Upper lobe of right lung (tissue), 1 donor: ENCODE results near the gene FBXW9. TPM values are rescaled to one million over a fixed set of nuclear protein-coding genes. Genes with fewer than 3 reads are reported as not detected.
A peak's percentile ranks its signal among the peaks of the same experiment; 100 is the strongest.
"Not testable (repeated sequence)": the region's sequence is repeated elsewhere in the genome, so short reads cannot be mapped to it uniquely, and the experiment has no call there.

Experiments
- ATAC-seq: fragments of 200-7000 bp; cut with Tn5 transposase; one replicate; pipeline ENCODE4 v1.9.1; 2020; ENCODE audit warnings: mild to moderate bottlenecking, moderate library complexity
- DNase-seq: peaks from one replicate; pipeline ENCODE4 v3.0.0-alpha.2; 2020
- H3K27ac ChIP-seq: fragments of 200-600 bp; one replicate; pipeline ENCODE4 v1.8.0; 2022
- H3K27me3 ChIP-seq: fragments of 200-600 bp; one replicate; pipeline ENCODE4 v1.8.0; 2022; ENCODE audit warnings: mild to moderate bottlenecking
- H3K36me3 ChIP-seq: fragments of 200-600 bp; one replicate; pipeline ENCODE4 v1.8.0; 2022
- H3K4me1 ChIP-seq: fragments of 200-600 bp; one replicate; pipeline ENCODE4 v1.8.0; 2022
- H3K4me3 ChIP-seq: fragments of 200-600 bp; one replicate; pipeline ENCODE4 v1.8.0; 2022; ENCODE audit warnings: mild to moderate bottlenecking
- H3K9me3 ChIP-seq: fragments of 200-600 bp; one replicate; pipeline ENCODE4 v1.8.0; 2022
- intact Hi-C: fragments of 100-400 bp; cut with DNase I; formaldehyde crosslinking; loops from one replicate; pipeline ENCODE4 v1.11.0; 2022
- total RNA-seq: library from RNA; stranded (reverse); fragmentation: NEBNext Ultra II Directional; extraction: Animal tissue kit (Norgen Biotek cat#: 25700); gene quantifications from one replicate; pipeline ENCODE4 v1.2.1, GENCODE V29; 2021
- TF ChIP-seq, protein P1 (sequence below): fragments of 200-600 bp; IDR thresholded peaks from one replicate; pipeline ENCODE4 v1.8.0; 2022; ENCODE audit warnings: antibody characterized with exemption
- donor health status: DM: no; HTN: yes; CAD: no; lungs with severe emphysema.

The FBXW9 gene
- total RNA-seq, 1 donor from 2014 or later: 4.3 TPM

DNA sequence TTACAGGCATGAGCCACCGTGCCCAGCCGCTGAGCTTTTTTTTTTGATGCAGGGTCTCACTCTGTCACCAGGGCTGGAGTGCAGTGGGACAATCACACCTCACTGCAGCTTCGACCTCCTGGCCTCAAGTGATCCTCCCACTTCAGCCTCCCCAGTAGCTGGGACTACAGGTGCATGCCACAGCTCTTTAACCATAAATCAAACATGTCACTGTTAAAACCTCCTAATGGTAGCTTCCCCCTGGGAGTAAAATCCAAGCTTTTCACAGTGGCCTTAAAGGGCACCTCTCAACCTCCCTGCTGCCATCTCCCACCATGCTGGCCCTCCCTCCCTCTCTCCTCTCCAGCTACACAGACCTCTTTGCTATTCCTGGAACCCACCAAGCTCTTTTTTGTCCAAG, 10.6 kb downstream of the FBXW9 start:
- Histone ChIP-seq H3K4me1 (peaks cover 3% of the 10 kb centered on the region), H3K9me3 (no peaks in the 10 kb centered on the region), H3K36me3 (no peaks in the 10 kb centered on the region), H3K4me3 (no peak overlapping the region), H3K27ac (no peak overlapping the region), H3K27me3 (no peaks in the 10 kb centered on the region)
- TF ChIP-seq, protein P1, sequence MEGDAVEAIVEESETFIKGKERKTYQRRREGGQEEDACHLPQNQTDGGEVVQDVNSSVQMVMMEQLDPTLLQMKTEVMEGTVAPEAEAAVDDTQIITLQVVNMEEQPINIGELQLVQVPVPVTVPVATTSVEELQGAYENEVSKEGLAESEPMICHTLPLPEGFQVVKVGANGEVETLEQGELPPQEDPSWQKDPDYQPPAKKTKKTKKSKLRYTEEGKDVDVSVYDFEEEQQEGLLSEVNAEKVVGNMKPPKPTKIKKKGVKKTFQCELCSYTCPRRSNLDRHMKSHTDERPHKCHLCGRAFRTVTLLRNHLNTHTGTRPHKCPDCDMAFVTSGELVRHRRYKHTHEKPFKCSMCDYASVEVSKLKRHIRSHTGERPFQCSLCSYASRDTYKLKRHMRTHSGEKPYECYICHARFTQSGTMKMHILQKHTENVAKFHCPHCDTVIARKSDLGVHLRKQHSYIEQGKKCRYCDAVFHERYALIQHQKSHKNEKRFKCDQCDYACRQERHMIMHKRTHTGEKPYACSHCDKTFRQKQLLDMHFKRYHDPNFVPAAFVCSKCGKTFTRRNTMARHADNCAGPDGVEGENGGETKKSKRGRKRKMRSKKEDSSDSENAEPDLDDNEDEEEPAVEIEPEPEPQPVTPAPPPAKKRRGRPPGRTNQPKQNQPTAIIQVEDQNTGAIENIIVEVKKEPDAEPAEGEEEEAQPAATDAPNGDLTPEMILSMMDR: no peak
- intact Hi-C loops: no loop called here
- no peak for DNase-seq
- ATAC-seq: no peak

DNA sequence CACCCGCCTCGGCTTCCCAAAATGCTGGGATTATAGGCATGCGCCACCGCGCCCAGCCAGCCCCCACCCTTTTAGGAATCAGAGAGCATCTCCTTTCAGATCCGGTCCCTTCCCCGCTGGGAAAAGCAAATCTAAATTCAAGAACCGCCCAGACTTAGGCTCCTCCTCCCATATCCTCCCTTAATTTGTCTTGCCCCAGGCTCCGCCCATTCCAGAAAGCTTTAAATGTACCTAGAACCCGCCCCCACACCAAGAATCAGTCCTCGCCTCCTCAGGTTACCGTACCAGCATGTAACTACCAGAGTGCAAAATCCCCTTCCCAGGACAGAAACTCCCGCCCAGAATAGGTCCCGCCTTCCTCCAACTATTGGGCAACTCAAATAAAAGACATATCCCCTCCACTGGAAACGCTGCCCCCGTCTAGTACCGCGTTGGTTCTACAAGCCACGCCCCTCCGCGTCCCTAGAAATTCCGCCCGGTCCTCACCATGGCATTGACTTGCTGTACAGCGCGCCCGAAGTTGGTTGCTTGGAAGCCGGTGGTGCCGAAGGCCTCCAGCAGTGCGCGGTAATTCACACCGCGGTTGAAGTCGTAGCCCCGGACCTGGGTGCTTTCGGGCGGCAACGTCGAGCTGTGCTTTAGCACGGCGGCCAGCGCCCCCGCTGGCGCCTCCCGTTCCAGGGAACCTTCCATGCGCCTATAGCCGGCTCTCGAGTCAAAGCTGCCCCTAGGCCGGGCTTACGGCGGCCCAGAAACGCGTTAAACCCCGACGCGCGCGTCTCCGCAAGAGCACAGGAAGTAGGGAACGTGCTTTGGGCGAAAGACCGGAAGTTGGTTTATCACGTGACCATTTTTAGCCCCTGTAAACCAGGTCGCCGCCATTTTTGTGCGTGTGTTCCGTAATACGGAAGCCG, 15.1 kb downstream of the FBXW9 start, which contains the start of gene DHPS:
Gene DHPS, minus strand, starts transcription at position 807 of the 914 bp plus-strand sequence. Its CDS starts 114 bp downstream, at position 693.
- intact Hi-C loops: no loop called here
- H3K36me3 ChIP-seq: peaks cover 36% of the 10 kb centered on the region
- no peaks in the 10 kb centered on the region for H3K27me3 ChIP-seq
- ATAC-seq (peak; percentile 91), DNase-seq (peak; percentile 92)
- H3K4me3 ChIP-seq: peak within 1 kb of the TSS; percentile 91
- H3K27ac ChIP-seq: peak within 1 kb of the TSS; percentile 98
- no peaks in the 10 kb centered on the region for H3K9me3 ChIP-seq
- peaks cover 8% of the 10 kb centered on the region for H3K4me1 ChIP-seq
- TF ChIP-seq, protein P1: no peak

DNA sequence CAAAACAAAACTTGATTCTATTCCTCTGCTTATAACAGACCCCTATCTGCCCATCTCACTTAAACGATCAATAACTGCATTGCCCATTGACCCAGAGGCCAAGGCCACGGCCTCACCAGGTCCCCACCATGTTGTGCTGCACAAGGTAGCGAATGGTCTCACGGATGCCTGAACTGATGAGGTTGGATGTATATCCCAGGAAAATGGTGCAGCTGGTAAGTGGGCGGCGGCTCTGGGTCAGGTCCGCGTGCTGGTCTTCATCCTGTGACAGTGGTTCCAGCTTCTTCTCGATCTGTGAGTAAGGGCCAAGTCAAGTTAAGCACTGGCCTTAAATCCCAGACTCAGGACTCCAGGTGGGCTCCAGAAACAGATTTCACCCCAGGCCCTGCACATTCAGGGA, 16.4 kb downstream of the FBXW9 start:
- H3K9me3 ChIP-seq: no peaks in the 10 kb centered on the region
- ATAC-seq: no peak
- H3K4me1 ChIP-seq: peaks cover 8% of the 10 kb centered on the region
- DNase-seq: no peak
- TF ChIP-seq, protein P1: no peak
- no peak overlapping the region for H3K27ac ChIP-seq
- intact Hi-C loops: no loop called here
- peaks cover 49% of the 10 kb centered on the region for H3K36me3 ChIP-seq
- H3K27me3 ChIP-seq: no peaks in the 10 kb centered on the region
- H3K4me3 ChIP-seq: no peak overlapping the region

DNA sequence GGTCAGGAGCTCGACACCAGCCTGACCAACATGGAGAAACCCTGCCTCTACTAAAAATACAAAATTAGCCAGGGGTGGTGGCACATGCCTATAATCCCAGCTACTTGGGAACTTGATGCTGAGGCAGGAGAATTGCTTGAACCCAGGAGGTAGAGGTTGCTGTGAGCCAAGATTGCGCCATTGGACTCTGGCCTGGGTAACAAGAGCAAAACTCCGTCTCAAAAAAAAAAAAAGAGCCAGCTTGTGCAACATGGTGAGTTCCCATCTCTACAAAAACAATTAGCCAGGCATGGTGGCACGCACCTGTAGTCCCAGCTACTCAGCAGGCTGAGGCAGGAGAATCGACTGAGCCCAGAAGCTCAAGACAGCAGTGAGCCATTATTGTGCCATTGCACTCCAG, 18.4 kb downstream of the FBXW9 start:
- H3K27me3 ChIP-seq, H3K4me3 ChIP-seq, ATAC-seq, H3K27ac ChIP-seq, H3K4me1 ChIP-seq, H3K9me3 ChIP-seq, DNase-seq: not testable (repeated sequence)
- H3K36me3 ChIP-seq: peaks cover 69% of the 10 kb centered on the region
- intact Hi-C loops: loop anchor here (10.0 kb wide), 1 partner anchor 113 kb away; no protein-coding TSS in a partner anchor

DNA sequence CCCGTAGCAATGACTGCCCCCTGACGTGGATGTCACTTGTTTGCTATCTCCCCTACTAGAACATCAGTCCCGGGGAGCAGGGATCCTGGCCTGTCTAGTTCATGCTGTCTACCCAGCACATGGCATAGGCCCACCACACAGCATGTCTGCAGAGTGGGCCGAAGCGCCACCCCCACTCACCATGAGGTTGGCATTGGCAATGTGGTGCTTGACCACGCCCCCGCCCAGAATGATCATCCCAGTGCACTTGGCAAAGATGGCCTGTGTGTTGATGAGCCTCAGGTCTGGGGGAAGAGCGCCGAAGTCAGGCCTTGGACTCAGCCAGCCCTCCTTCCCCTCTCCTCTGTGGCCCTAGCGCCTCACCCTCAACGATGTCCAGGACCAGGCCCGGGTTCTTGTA, 19.5 kb downstream of the FBXW9 start:
- ATAC-seq (no peak), DNase-seq (no peak)
- Histone ChIP-seq H3K9me3 (no peaks in the 10 kb centered on the region), H3K27me3 (no peaks in the 10 kb centered on the region), H3K4me3 (no peak overlapping the region), H3K36me3 (peaks cover 78% of the 10 kb centered on the region), H3K4me1 (peaks cover 5% of the 10 kb centered on the region), H3K27ac (no peak overlapping the region)
- TF ChIP-seq, protein P1: no peak
- intact Hi-C loops: loop anchor here (10.0 kb wide), 1 partner anchor 112 kb away; no protein-coding TSS in a partner anchor

DNA sequence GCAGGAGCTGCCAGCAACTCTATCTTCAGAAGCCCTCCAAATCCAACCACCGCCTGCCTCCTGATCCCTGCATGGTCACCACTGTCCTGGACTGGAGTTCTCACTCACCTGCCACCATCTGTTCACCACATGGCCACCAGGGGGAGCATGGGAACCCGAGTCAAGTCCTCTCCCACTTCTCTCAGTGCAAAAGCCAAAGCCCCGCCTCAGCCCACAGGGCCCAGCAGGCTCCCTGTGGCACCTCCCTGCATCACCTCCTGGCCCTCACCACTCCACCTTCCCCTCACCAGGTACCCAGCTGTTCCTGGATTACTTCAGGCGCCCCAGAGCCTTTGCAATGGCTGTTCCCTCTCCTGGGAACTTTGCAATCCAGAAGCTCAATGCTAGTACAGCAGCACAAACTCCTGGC, 20.0 kb downstream of the FBXW9 start:
- DNase-seq (peak; percentile 90), ATAC-seq (peak; percentile 81)
- Histone ChIP-seq H3K4me1 (peaks cover 10% of the 10 kb centered on the region), H3K27ac (no peak overlapping the region), H3K27me3 (no peaks in the 10 kb centered on the region), H3K4me3 (no peak overlapping the region), H3K36me3 (peaks cover 78% of the 10 kb centered on the region), H3K9me3 (no peaks in the 10 kb centered on the region)
- intact Hi-C loops: loop anchor here (10.0 kb wide), 1 partner anchor 112 kb away; no protein-coding TSS in a partner anchor
- TF ChIP-seq, protein P1: peak; percentile 86
